GM12878 (cell line): Measurements from ENCODE around the gene PLEKHG2.
A peak's percentile ranks its signal among the peaks of the same experiment; 100 is the strongest.

Source experiments
- BCL11A ChIP-seq: IDR thresholded peaks from 2 replicates; pipeline ENCODE4 v1.6.1; 2011; ENCODE audit warnings: low read depth, low read length
- E2F8 ChIP-seq: fragments of 450-650 bp; IDR thresholded peaks from 2 replicates; pipeline ENCODE4 v1.6.1; 2018; ENCODE audit warnings: mild to moderate bottlenecking, low read depth, moderate library complexity; ENCODE audit not compliant: partially characterized antibody
- EZH2 ChIP-seq: IDR thresholded peaks from 2 replicates; pipeline ENCODE4 v1.6.1; 2012; ENCODE audit warnings: low read depth, mild to moderate bottlenecking, control low read depth, inconsistent platforms, low read length, borderline replicate concordance; ENCODE audit not compliant: control insufficient read depth
- POLR2A ChIP-seq: IDR thresholded peaks from 2 replicates; pipeline ENCODE4 v1.6.1; 2011; ENCODE audit warnings: low read depth, mild to moderate bottlenecking, low read length
- POLR2AphosphoS5 ChIP-seq: IDR thresholded peaks from 2 replicates; pipeline ENCODE4 v1.6.1; 2011; ENCODE audit warnings: mild to moderate bottlenecking, low read length, inconsistent platforms
- SIN3A ChIP-seq: IDR thresholded peaks from 2 replicates; pipeline ENCODE4 v1.6.1; 2012; ENCODE audit warnings: low read depth, low read length, improper control_type of control experiment
- SMC3 ChIP-seq: IDR thresholded peaks from 2 replicates; pipeline ENCODE4 v1.6.1; 2011; ENCODE audit warnings: low read length, improper control_type of control experiment, borderline replicate concordance
- SREBF2 ChIP-seq: IDR thresholded peaks from 2 replicates; pipeline ENCODE4 v1.6.1; 2012; ENCODE audit warnings: mild to moderate bottlenecking, low read length
- ZNF274 ChIP-seq: IDR thresholded peaks from one replicate; pipeline ENCODE4 v1.8.0; 2011; ENCODE audit not compliant: insufficient read length, insufficient read depth

- peak; percentile 27; the same call in 1 of the 2 replicates for TF ChIP-seq POLR2AphosphoS5
- no peak for TF ChIP-seq SMC3
- peak; percentile 28; the same call in 1 of the 2 replicates for TF ChIP-seq POLR2A
- TF ChIP-seq ZNF274 = no peak
- no peak for TF ChIP-seq BCL11A
- TF ChIP-seq SREBF2 = no peak
- no peak for TF ChIP-seq E2F8
- TF ChIP-seq SIN3A = no peak
- TF ChIP-seq EZH2 = no peak
Observed at GRCh38 chr19:39398297-39398864, 14.1 kb upstream of the PLEKHG2 start.
